Stimulated activated CD8-positive, alpha-beta memory T cell treated with anti-CD3 and anti-CD28 coated beads, Interleukin-15, amount 100 ng/mL, for 1 hour (primary cell): ENCODE data around the gene MARS2.
"Not testable (repeated sequence)": the region's sequence is repeated elsewhere in the genome, so short reads cannot be mapped to it uniquely, and the experiment has no call there.

Source experiments
- DNase-seq: peaks from one replicate; pipeline ENCODE4 v3.0.0-alpha.2; 2020; ENCODE audit warnings: low read depth

MARS2 gene

DNA sequence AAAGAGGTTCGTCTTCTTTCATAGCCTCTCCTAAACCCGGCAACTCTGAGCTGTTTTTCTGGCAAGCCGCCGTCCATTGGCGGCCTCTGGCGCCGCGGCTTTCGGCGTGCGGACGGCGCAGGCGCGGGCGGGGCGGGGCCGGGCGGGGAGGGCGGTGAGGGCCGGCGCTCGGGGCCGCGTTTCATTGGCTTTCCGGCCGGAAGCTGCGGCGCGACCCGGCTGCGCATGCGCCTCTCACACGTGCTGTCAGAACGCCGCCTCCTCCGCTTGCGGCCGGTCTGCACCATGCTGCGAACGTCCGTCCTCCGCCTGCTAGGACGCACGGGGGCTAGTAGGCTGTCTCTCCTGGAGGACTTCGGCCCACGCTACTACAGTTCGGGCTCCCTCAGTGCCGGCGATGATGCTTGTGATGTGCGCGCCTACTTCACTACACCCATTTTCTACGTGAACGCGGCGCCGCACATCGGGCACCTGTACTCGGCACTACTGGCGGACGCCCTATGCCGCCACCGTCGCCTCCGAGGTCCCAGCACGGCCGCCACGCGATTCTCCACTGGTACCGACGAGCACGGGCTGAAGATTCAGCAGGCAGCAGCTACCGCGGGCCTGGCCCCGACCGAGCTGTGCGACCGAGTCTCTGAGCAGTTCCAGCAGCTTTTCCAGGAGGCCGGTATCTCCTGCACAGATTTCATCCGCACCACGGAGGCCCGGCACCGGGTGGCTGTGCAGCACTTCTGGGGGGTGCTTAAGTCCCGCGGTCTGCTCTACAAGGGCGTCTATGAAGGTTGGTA, at the start of gene MARS2:
MARS2 (plus strand) TSS at position 249 of the 791 bp plus-strand sequence; CDS start at position 286, 37 bp downstream.
- peak; percentile 77 for DNase-seq

DNA sequence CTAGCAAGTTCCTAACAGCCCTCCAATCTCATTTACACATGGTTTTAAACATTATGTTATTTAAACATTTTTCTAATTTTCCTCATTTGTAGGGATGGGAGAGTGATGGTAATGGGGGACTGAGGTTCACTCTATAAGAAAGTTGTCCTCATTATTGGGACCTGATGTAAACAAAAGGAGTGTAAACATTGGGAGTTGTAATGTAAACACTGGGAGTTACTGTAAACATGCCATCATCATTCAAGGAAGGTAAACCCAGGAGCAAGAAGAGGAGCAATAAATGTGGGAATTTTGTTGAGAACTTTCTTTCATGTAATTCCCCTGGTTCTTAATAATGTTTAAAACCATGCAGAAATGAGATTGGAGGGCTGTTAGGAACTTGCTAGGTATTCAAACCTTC, 47.6 kb upstream of the MARS2 start:
- no peak for DNase-seq

DNA sequence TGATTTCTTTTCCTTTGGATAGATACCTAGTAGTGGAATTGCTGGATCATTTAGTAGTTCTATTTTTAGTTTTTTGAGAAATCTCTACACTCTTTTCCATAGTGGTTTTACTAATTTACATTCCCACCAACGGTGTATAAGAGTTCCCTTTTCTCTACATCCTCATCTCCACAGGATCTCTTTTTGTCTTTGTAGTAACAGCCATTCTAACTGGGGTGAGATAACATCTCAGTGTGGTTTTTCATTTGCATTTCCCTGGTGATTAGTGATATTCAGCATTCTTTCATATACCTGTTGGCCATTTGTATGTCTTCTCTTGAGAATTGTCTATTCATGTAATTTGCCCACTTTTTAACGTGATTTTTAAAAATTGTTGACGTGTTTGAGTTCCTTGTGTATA, 43.5 kb upstream of the MARS2 start:
- no peak for DNase-seq

GRCh38 chr2:197666277-197666676, 38.9 kb upstream of the MARS2 start:
- no peak for DNase-seq

- DNase-seq: no peak
Observed at GRCh38 chr2:197668296-197668695, 36.9 kb upstream of the MARS2 start.

GRCh38 chr2:197669077-197669476, 36.1 kb upstream of the MARS2 start:
- no peak for DNase-seq

DNA sequence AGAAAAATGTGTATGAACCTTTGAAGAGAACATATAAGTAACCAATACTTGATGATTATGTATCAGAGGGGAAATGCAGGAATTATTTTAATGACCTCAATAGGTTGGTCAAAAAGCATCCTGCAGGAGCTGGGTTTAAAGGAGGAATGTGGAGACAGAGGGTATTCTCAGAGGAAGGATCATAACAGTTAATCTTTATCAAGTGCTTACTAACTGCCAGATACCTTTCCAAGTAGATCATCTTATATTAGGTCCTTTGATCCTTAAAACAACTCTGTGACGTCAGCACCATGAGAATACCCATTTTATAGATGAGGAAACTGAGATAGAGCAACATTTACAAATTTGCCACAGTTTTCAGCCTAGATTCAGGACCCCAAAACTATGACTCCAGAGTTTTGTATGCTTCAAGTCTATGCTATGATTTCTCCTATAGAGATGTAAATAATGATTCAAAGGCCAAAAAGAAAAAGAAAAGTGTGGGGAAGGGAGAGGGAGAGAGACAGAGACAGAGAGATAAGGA, 32.7 kb upstream of the MARS2 start:
- DNase-seq: no peak

- no peak for DNase-seq
Observed at GRCh38 chr2:197673106-197673505, 32.1 kb upstream of the MARS2 start.

DNA sequence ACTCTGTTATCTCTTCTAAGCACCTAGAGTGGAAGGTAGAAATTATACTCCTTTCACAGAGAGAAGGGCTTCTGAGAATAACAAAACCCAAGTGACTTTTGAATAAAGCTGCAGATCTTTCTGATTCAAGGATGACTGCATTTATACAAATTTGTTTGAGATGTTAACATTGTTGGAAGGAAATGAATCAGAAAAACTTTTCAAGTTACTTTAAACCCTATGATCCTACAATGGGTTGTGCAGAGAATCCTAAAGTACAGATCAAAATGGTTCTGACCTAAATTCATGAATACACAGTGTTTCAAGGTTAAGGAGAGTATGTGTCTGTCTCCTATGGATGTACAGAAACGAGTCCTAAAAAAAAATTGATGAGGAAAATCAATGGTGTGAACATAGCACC, 31.6 kb upstream of the MARS2 start:
- DNase-seq: no peak

DNA sequence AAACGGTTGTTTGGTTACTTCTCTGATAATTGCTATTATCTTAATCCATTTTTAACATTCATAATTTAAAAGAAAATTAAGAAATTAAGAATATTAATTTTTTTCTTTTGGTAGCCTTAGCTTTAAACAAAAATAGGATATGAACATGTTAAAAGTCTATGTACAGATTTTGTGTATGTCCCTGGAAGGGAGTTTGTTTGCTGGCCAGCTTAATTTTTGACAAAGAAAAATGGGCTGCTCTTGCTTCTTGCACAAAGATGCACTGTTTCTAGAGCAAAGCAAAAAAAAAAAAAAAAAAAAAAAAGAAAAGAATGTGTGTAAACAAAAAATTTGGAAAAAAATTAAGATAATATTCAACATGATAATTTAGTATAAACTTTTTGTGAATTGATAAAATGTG, 31.1 kb upstream of the MARS2 start:
- DNase-seq: no peak

DNA sequence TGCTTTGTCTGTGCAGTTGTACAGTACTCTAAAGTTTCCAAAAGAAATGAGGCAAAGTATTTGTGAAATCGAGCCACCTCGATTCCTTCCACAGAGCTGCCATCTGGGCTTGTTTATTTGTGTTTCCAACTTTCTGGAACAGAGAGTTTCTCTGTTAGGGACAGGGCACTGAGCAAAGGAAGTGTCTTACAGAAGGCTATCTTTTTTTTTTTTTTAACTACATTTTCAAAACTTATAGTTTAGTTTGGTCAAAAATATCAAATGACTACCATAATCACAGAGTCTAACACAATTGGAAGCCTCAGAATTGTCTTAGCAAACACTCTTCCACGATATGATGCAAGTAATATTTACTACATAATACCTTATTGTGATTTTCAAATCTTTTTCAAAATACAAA, 30.6 kb upstream of the MARS2 start:
- DNase-seq: no peak

DNA sequence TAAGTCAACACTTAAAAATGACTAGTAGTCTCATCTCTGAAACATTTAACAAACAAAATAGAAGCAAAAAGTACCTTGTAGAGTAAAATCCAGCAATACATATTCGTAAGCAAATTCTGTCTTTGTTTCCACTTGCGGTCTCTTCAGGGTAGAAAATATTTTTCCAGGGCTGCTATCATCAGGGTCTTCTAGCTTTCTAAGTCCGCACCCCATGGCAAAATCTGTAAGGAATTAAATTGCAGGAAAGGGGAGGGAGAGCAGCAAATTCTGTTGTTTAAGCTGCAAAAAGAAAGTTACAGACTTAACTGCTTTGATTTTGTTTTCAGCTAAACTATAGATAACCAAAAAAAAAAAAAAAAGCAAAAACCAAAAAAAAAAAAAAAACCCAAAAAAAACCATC, 29.9 kb upstream of the MARS2 start, which contains the start of gene RFTN2:
RFTN2 (minus strand) TSS at position 342 of the 400 bp plus-strand sequence; CDS start at position 213, 129 bp downstream.
- DNase-seq: no peak

DNA sequence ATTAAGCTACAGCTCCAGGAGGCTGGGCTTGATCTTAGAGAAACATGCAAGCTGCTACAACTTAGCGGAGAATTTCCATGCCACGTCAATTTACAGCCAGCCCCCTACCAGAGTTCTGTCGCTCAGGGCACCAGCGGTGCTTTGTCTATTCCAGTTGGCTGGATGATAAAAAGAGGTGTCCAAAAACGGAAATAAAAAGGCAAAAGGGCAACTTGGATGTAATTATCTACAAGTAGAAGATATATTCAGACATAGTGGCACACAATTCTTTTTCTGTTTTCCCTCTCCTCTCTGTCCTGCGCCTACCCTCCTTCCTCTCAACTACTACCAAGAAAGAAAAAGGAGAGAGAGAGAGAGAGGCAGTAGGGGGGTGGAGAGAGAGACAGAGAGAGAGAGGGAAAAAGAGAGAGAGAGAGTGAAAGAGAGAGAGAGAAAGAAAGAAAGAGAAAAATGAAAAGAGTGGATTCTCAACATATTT, 29.4 kb upstream of the MARS2 start:
- no peak for DNase-seq

DNA sequence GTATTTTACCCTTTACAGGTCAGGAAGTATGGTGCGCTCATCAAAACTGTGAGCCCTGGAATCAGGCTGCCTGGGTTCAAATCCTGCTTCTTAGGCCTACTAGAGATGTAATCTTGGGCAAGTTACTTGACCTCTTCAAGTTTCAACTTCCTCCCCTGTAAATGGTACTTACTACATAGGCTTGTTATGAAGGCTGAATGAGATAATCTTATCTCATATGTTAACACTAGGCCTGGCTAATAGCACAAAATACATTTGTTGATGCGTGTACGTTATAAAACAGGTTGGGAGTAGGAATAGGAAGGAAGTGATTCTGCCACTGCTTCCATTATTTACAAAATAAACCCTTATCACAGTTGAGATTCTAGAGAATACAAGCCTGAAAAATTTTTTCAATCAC, 28.1 kb upstream of the MARS2 start:
- no peak for DNase-seq

DNA sequence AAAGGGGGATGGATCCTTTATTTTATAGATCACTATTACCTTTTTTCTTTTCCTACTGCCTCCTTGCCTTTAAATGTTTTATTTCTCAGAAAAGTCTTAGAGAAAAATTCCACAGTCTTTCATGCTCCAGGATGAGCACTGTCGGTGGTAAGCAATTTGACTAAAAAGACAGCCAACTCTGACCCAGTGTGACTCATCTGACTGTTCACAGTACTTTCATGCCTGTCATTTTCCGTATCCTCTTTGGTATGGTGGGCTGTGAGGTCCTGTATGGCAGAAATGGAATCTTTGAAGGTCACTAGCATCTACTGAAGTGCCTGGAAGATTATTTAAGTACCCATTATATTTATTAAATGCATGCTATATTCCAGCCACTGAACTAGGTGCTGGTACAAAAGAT, 27.7 kb upstream of the MARS2 start:
- no peak for DNase-seq

DNA sequence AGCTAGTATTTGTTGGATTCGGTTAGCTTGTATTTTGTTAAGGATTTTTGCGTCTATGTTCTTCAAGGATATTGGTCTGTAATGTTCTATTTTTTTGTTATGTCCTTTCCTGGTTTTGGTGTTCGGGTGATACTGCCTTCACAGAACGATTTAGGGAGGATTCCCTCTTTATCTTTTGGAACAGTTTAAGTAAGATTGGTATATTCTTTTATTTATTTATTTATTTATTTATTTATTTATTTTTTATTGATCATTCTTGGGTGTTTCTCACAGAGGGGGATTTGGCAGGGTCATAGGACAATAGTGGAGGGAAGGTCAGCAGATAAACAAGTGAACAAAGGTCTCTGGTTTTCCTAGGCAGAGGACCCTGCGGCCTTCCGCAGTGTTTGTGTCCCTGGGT, 10.0 kb upstream of the MARS2 start:
- not testable (repeated sequence) for DNase-seq

DNA sequence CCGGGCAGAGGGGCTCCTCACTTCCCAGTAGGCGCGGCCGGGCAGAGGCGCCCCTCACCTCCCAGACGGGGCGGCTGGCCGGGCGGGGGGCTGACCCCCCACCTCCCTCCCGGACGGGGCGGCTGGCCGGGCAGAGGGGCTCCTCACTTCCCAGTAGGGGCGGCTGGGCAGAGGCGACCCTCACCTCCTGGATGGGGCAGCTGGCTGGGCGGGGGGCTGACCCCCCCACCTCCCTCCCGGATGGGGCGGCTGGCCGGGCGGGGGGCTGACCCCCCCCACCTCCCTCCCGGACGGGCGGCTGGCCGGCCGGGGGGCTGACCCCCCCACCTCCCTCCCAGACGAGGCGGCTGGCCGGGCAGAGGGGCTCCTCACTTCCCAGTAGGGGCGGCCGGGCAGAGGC, 9.2 kb upstream of the MARS2 start:
- not testable (repeated sequence) for DNase-seq

DNA sequence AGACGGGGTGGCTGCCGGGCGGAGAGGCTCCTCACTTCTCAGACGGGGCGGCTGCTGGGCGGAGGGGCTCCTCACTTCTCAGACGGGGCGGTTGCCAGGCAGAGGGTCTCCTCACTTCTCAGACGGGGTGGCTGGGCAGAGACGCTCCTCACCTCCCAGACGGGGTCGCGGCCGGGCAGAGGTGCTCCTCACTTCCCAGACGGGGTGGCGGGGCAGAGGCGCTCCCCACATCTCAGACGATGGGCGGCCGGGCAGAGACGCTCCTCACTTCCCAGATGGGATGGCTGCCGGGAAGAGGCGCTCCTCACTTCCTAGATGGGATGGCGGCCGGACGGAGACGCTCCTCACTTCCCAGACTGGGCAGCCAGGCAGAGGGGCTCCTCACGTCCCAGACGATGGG, 8.6 kb upstream of the MARS2 start:
- DNase-seq: not testable (repeated sequence)

GRCh38 chr2:197699724-197700123, 5.4 kb upstream of the MARS2 start:
- not testable (repeated sequence) for DNase-seq

DNA sequence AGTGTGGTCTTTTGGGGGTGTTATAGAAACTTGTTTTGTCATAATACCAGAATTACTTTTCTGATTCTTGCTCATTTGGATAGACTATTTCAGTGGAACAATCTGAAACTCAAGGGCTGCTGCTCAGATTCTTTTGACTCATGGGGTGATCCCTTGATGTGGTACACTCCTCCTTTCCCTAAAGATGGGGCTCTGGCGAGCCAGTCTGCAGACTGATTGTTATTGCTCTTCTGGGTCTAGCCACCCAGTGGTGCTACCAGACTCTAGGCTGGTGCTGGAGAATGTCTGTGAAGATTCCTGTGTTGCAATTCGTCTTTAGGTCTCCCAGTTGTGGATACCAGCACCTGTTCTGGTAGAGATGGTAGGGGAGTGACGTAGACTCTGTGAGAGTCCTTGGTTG, 4.2 kb upstream of the MARS2 start:
- no peak for DNase-seq

- no peak for DNase-seq
Observed at GRCh38 chr2:197704434-197705120, 592 bp upstream of the MARS2 start.

DNA sequence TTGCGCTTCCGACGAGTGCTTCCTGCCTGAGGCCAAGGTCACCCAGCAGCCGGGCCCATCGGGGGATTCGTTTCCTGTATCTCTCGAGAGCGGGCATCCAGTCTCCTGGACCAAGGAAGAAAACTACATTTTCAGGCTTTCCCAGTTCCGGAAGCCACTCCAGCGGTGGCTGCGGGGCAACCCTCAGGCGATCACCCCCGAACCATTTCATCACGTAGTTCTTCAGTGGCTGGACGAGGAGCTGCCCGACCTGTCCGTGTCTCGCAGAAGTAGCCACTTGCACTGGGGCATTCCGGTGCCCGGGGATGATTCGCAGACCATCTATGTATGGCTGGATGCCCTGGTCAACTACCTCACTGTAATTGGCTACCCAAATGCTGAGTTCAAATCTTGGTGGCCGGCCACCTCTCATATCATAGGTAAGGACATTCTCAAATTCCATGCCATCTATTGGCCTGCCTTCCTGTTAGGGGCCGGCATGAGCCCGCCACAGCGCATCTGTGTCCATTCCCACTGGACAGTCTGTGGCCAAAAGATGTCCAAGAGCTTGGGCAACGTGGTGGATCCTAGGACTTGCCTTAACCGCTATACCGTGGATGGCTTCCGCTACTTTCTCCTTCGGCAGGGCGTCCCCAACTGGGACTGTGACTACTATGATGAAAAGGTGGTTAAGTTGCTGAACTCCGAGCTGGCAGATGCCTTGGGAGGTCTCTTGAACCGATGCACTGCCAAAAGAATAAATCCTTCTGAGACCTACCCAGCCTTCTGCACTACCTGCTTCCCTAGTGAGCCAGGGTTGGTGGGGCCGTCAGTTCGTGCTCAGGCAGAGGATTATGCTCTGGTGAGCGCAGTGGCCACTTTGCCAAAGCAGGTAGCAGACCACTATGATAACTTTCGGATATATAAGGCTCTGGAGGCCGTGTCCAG, 1.0 kb downstream of the MARS2 start:
- DNase-seq: no peak
